Gastrocnemius medialis (tissue), 4 donors: Measurements from ENCODE around the gene GPR152. TPM values are rescaled to one million over a fixed set of nuclear protein-coding genes. Genes with fewer than 3 reads are reported as not detected.

Source experiments
- ATAC-seq, 2 donors: fragments of 150-250 bp; one replicate each; pipeline ENCODE4 v1.9.1; 2016
- DNase-seq, 2 donors: peaks; one replicate each; pipeline ENCODE4 v3.0.0-alpha.2; 2019
- H3K27ac ChIP-seq, 4 donors: fragments of 200-600 bp; sonication (generic); 1 replicate in 1 of 4; 2 replicates in 3 of 4; pipeline ENCODE4 v1.5.1; 2016 to 2018; ENCODE audit warnings: mild to moderate bottlenecking in 2 of 4, moderate library complexity in 1 of 4
- H3K27me3 ChIP-seq, 3 donors: fragments of 200-600 bp; sonication (generic) in 2 of 3; 1 replicate in 1 of 3; 2 replicates in 2 of 3; pipeline versions ENCODE4 v1.5.1 to v1.6.0; 2016 to 2019; ENCODE audit warnings: mild to moderate bottlenecking in 1 of 3, moderate library complexity in 1 of 3
- H3K36me3 ChIP-seq, 2 donors: fragments of 200-600 bp; sonication (generic) in 1 of 2; one replicate each; pipeline ENCODE4 v1.5.1; 2017 to 2018
- H3K4me1 ChIP-seq, 2 donors: fragments of 200-600 bp; sonication (generic) in 1 of 2; one replicate each; pipeline ENCODE4 v1.5.1; 2016 to 2017; ENCODE audit warnings: mild to moderate bottlenecking in 2 of 2
- H3K4me3 ChIP-seq, 4 donors: fragments of 200-600 bp; sonication (generic) in 3 of 4; 1 replicate in 1 of 4; 2 replicates in 3 of 4; pipeline ENCODE4 v1.5.1; 2016 to 2019; ENCODE audit warnings: mild to moderate bottlenecking in 2 of 4
- H3K9me3 ChIP-seq, 3 donors: fragments of 200-600 bp; sonication (generic) in 2 of 3; 1 replicate in 1 of 3; 2 replicates in 2 of 3; pipeline ENCODE4 v1.5.1; 2016 to 2019
- CTCF ChIP-seq, 5 experiments: fragments of 450-650 bp in 3 of 5; fragments of 200-600 bp in 2 of 5; sonication (generic) in 2 of 5; IDR thresholded peaks in 4 of 5; conservative IDR thresholded peaks in 1 of 5; 1 replicate in 4 of 5; 2 replicates in 1 of 5; pipeline ENCODE4 v1.5.1; 2016 to 2019; ENCODE audit warnings: antibody characterized with exemption in 5 of 5, mild to moderate bottlenecking in 3 of 5, moderate library complexity in 3 of 5
- POLR2A ChIP-seq, 2 donors: fragments of 450-650 bp; IDR thresholded peaks; one replicate each; pipeline ENCODE4 v1.6.1; 2017; ENCODE audit warnings: antibody characterized with exemption in 2 of 2, mild to moderate bottlenecking in 2 of 2, moderate library complexity in 2 of 2
- in situ Hi-C, 4 donors: fragments of 200-750 bp; cut with MboI; loops; one replicate each; pipeline versions ENCODE4 v1.15.0 to v1.8.0; 2017; ENCODE audit warnings: low sequenced_read_pairs in 4 of 4
- intact Hi-C: fragments of 100-400 bp; cut with DNase I; formaldehyde crosslinking; loops from one replicate; pipeline ENCODE4 v1.15.1; 2023; ENCODE audit warnings: low total_unique reads
- total RNA-seq, 4 donors: library from RNA; depleted of rRNA; stranded (reverse); fragments of >200 nt; gene quantifications; one replicate each; pipeline versions ENCODE4 v1.1.0 to v1.2.3, GENCODE V29; 2016

GPR152 gene
- total RNA-seq, 4 donors from 2014 or later, result not detected

- Histone ChIP-seq H3K9me3 (no peaks in the 10 kb centered on the region), H3K4me1 (peaks cover 22 to 28% of the 10 kb centered on the region in 2 donors), H3K27me3 (no peaks in the 10 kb centered on the region), H3K27ac (no peak overlapping the region), H3K36me3 (no peaks in the 10 kb centered on the region), H3K4me3 (no peak overlapping the region)
- intact Hi-C loops, result loop anchor here (10.0 kb wide), 2 partner anchors 161 to 1369 kb away; partner anchors contain the start of genes GSTP1 and SF3B2
- TF ChIP-seq POLR2A (IDR thresholded peaks at IDR 0.05) (no peak), CTCF (IDR thresholded peaks at IDR 0.05 in 4 of 5, conservative IDR thresholded peaks at IDR 0.05 in 1 of 5) (no peak)
- ATAC-seq, result no peak
- in situ Hi-C loops, result no loop called here
- no peak for DNase-seq
These were observed 28.5 kb downstream of the GPR152 start for GRCh38 chr11:67423891-67424613.

- Histone ChIP-seq H3K9me3 (no peaks in the 10 kb centered on the region), H3K36me3 (no peaks in the 10 kb centered on the region), H3K27ac (no peak overlapping the region), H3K4me1 (peaks cover 27 to 30% of the 10 kb centered on the region in 2 donors), H3K4me3 (no peak overlapping the region), H3K27me3 (no peaks in the 10 kb centered on the region)
- in situ Hi-C loops (no loop called here), intact Hi-C loops (loop anchor here (10.0 kb wide), 2 partner anchors 161 to 1369 kb away; partner anchors contain the start of genes GSTP1 and SF3B2)
- TF ChIP-seq POLR2A (IDR thresholded peaks at IDR 0.05) (no peak), CTCF (IDR thresholded peaks at IDR 0.05 in 4 of 5, conservative IDR thresholded peaks at IDR 0.05 in 1 of 5) (no peak)
- DNase-seq, result no peak
- no peak for ATAC-seq
These were observed 29.1 kb downstream of the GPR152 start for GRCh38 chr11:67423466-67423865.

GRCh38 chr11:67422891-67423290 lies 29.6 kb downstream of the GPR152 start:
- H3K4me1 ChIP-seq, result peaks cover 31 to 36% of the 10 kb centered on the region in 2 donors
- ATAC-seq (no peak), DNase-seq (no peak)
- intact Hi-C loops, result loop anchor here (10.0 kb wide), 2 partner anchors 162 to 1368 kb away; partner anchors contain the start of genes GSTP1 and SF3B2
- in situ Hi-C loops, result no loop called here
- TF ChIP-seq CTCF (IDR thresholded peaks at IDR 0.05 in 4 of 5, conservative IDR thresholded peaks at IDR 0.05 in 1 of 5) (no peak), POLR2A (IDR thresholded peaks at IDR 0.05) (no peak)
- H3K27ac ChIP-seq, result peak overlapping the region in 1 of 4 donors; percentile 38
- H3K27me3 ChIP-seq, result no peaks in the 10 kb centered on the region
- H3K36me3 ChIP-seq, result no peaks in the 10 kb centered on the region
- no peaks in the 10 kb centered on the region for H3K9me3 ChIP-seq
- H3K4me3 ChIP-seq, result no peak overlapping the region

- H3K9me3 ChIP-seq, result no peaks in the 10 kb centered on the region
- H3K4me3 ChIP-seq, result peak overlapping the region in 3 of 4 donors; percentile 21 to 77 (median 59)
- ATAC-seq, result no peak
- H3K27me3 ChIP-seq, result no peaks in the 10 kb centered on the region
- intact Hi-C loops (loop anchor here (1.0 to 10.0 kb wide), 3 partner anchors 19 to 1367 kb away; partner anchors contain the start of genes GSTP1 and SF3B2), in situ Hi-C loops (no loop called here)
- H3K4me1 ChIP-seq, result peaks cover 38 to 43% of the 10 kb centered on the region in 2 donors
- H3K36me3 ChIP-seq, result no peaks in the 10 kb centered on the region
- TF ChIP-seq POLR2A (IDR thresholded peaks at IDR 0.05) (no peak), CTCF (IDR thresholded peaks at IDR 0.05 in 4 of 5, conservative IDR thresholded peaks at IDR 0.05 in 1 of 5) (no peak)
- H3K27ac ChIP-seq, result peak overlapping the region; percentile 78 to 97 (median 87)
- no peak for DNase-seq
These were observed 31.0 kb downstream of the GPR152 start for GRCh38 chr11:67421430-67422031.
